WTC11 (cell line): ENCODE results near the gene GRK1. TPM values are rescaled to one million over a fixed set of nuclear protein-coding genes. Genes with fewer than 3 reads are reported as not detected.

Experiments used
- ATAC-seq: fragments of 200-7000 bp; cut with Tn5 transposase; 2 replicates; pipeline ENCODE4 v1.10.0; 2021; ENCODE audit warnings: mild to moderate bottlenecking, moderate library complexity
- CTCF ChIA-PET: fragments of 300-600 bp; sonication (Branson Sonifier 250); formaldehyde crosslinking; loops from one replicate; lab custom pipeline; 2021; ENCODE audit warnings: antibody characterized with exemption; lab: Charles Lee
- POLR2A ChIA-PET: fragments of 350-600 bp; sonication (Branson Sonifier 250); formaldehyde crosslinking; loops from one replicate; lab custom pipeline; 2021; ENCODE audit warnings: antibody characterized with exemption; lab: Charles Lee
- DNase-seq: peaks from one replicate; pipeline ENCODE4 v3.0.0; 2021; ENCODE audit warnings: low spot score
- H3K27ac Mint-ChIP-seq: 2 replicates; pipeline ENCODE4 v1.8.0; 2021; ENCODE audit warnings: mixed read lengths
- H3K27me3 Mint-ChIP-seq: 2 replicates; pipeline ENCODE4 v1.8.0; 2021; ENCODE audit warnings: low read depth, mild to moderate bottlenecking, moderate library complexity, mixed read lengths
- H3K36me3 Mint-ChIP-seq: 2 replicates; pipeline ENCODE4 v1.8.0; 2021; ENCODE audit warnings: mixed read lengths
- H3K4me1 Mint-ChIP-seq: 2 replicates; pipeline ENCODE4 v1.8.0; 2022; ENCODE audit warnings: mixed read lengths
- H3K4me3 Mint-ChIP-seq: 2 replicates; pipeline ENCODE4 v1.8.0; 2021; ENCODE audit warnings: mild to moderate bottlenecking, moderate library complexity, mixed read lengths
- H3K9me3 Mint-ChIP-seq: 2 replicates; pipeline ENCODE4 v1.8.0; 2021; ENCODE audit warnings: mixed read lengths
- EMX1 ChIP-seq: fragments of 250-450 bp; sonication (Bioruptor Pico); IDR thresholded peaks from 2 replicates; pipeline ENCODE4 v1.8.0; 2021; ENCODE audit warnings: mild to moderate bottlenecking
- FOXJ3 ChIP-seq: sonication (generic); formaldehyde crosslinking; IDR thresholded peaks from 2 replicates; pipeline ENCODE4 v1.9.0; 2021; ENCODE audit warnings: missing genetic modification reagents, mild to moderate bottlenecking, borderline replicate concordance
- NR1H2 ChIP-seq: sonication (generic); formaldehyde crosslinking; IDR thresholded peaks from 2 replicates; pipeline ENCODE4 v1.9.0; 2021; ENCODE audit warnings: mild to moderate bottlenecking, moderate library complexity, missing genetic modification reagents
- OVOL2 ChIP-seq: fragments of 250-450 bp; sonication (Bioruptor Pico); IDR thresholded peaks from 2 replicates; pipeline ENCODE4 v1.9.0; 2021; ENCODE audit warnings: mild to moderate bottlenecking, borderline replicate concordance
- RELA ChIP-seq: sonication (generic); formaldehyde crosslinking; IDR thresholded peaks from 2 replicates; pipeline ENCODE4 v1.8.1; 2022; ENCODE audit warnings: missing genetic modification reagents, mild to moderate bottlenecking, borderline replicate concordance
- SOX15 ChIP-seq: fragments of 250-450 bp; sonication (Bioruptor Pico); IDR thresholded peaks from 2 replicates; pipeline ENCODE4 v1.9.0; 2021; ENCODE audit warnings: mild to moderate bottlenecking
- TCF7 ChIP-seq: sonication (generic); formaldehyde crosslinking; IDR thresholded peaks from 2 replicates; pipeline ENCODE4 v1.8.0; 2022; ENCODE audit warnings: mild to moderate bottlenecking, low read depth, missing genetic modification reagents, moderate library complexity
- TEAD1 ChIP-seq: sonication (generic); formaldehyde crosslinking; IDR thresholded peaks from 2 replicates; pipeline ENCODE4 v1.8.0; 2022; ENCODE audit warnings: mild to moderate bottlenecking, missing genetic modification reagents
- ZNF232 ChIP-seq: sonication (generic); formaldehyde crosslinking; IDR thresholded peaks from 2 replicates; pipeline ENCODE4 v1.8.0; 2022; ENCODE audit warnings: mild to moderate bottlenecking, missing genetic modification reagents
- ZNF396 ChIP-seq: fragments of 250-450 bp; sonication (Bioruptor Pico); IDR thresholded peaks from 2 replicates; pipeline ENCODE4 v1.8.0; 2021; ENCODE audit warnings: mild to moderate bottlenecking, moderate library complexity, borderline replicate concordance
- total RNA-seq: library from RNA; stranded (reverse); gene quantifications from 3 replicates; pipeline ENCODE4 v1.2.3, GENCODE V29; 2021
- TF ChIP-seq, protein P1 (sequence below): sonication (generic); formaldehyde crosslinking; IDR thresholded peaks from 2 replicates; pipeline ENCODE4 v1.8.1; 2022; ENCODE audit warnings: mild to moderate bottlenecking, moderate library complexity, missing genetic modification reagents
- TF ChIP-seq, protein P2 (sequence below): sonication (generic); formaldehyde crosslinking; IDR thresholded peaks from 2 replicates; pipeline ENCODE4 v1.8.1; 2022; ENCODE audit warnings: low read depth, missing genetic modification reagents, borderline replicate concordance
- TF ChIP-seq, protein P3 (sequence below): sonication (generic); formaldehyde crosslinking; IDR thresholded peaks from 2 replicates; pipeline ENCODE4 v1.8.0; 2022; ENCODE audit warnings: mild to moderate bottlenecking, missing genetic modification reagents
- TF ChIP-seq, protein P4 (sequence below): sonication (generic); formaldehyde crosslinking; conservative IDR thresholded peaks from 2 replicates; pipeline ENCODE4 v1.8.1; 2022; ENCODE audit warnings: mild to moderate bottlenecking, missing genetic modification reagents
- TF ChIP-seq, protein P5 (sequence below): sonication (generic); formaldehyde crosslinking; IDR thresholded peaks from 2 replicates; pipeline ENCODE4 v1.8.1; 2022; ENCODE audit warnings: mild to moderate bottlenecking, missing genetic modification reagents, moderate library complexity, borderline replicate concordance
- TF ChIP-seq, protein P6 (sequence below): sonication (generic); formaldehyde crosslinking; IDR thresholded peaks from 2 replicates; pipeline ENCODE4 v1.8.1; 2023; ENCODE audit warnings: mild to moderate bottlenecking, missing genetic modification reagents
- TF ChIP-seq, protein P7 (sequence below): sonication (generic); formaldehyde crosslinking; IDR thresholded peaks from 2 replicates; pipeline ENCODE4 v1.8.1; 2023; ENCODE audit warnings: mild to moderate bottlenecking, missing genetic modification reagents, moderate library complexity
- TF ChIP-seq, protein P8 (sequence below): sonication (generic); formaldehyde crosslinking; IDR thresholded peaks from 2 replicates; pipeline ENCODE4 v1.8.0; 2022; ENCODE audit warnings: mild to moderate bottlenecking, missing genetic modification reagents
- TF ChIP-seq, protein P9 (sequence below): fragments of 200-600 bp; IDR thresholded peaks from 2 replicates; pipeline ENCODE4 v1.8.0; 2022; ENCODE audit warnings: antibody characterized with exemption
- TF ChIP-seq, protein P10 (sequence below): sonication (generic); formaldehyde crosslinking; IDR thresholded peaks from 2 replicates; pipeline ENCODE4 v1.8.0; 2023; ENCODE audit warnings: mild to moderate bottlenecking, missing genetic modification reagents

GRK1 gene
- total RNA-seq, 1 experiment from 2014 or later, result 0.17 TPM

DNA sequence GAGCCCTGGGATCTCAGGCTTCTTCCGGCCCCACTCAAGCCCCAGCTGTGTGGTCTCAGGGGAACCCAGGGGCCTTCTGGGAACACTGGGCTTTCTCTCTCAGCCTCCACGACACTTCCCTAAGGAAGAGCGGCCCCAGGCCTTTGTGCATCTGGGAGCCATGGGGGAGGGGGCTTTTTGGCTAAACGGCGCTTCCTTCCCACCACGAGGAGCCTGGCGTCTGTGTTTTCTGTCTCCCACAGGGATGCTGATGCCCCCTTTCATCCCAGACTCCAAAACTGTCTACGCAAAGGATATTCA, 67.8 kb downstream of the GRK1 start:
- ATAC-seq (no peak), DNase-seq (no peak)
- H3K4me1 Mint-ChIP-seq, result no peaks in the 10 kb centered on the region
- H3K36me3 Mint-ChIP-seq, result peaks cover 2% of the 10 kb centered on the region; the same call in 1 of the 2 replicates
- ChIA-PET POLR2A (no interaction called here), CTCF (no interaction called here)
- H3K4me3 Mint-ChIP-seq, result no peak overlapping the region
- peaks cover 9% of the 10 kb centered on the region for H3K27me3 Mint-ChIP-seq
- H3K9me3 Mint-ChIP-seq, result peaks cover 11% of the 10 kb centered on the region
- TF ChIP-seq, protein P1, sequence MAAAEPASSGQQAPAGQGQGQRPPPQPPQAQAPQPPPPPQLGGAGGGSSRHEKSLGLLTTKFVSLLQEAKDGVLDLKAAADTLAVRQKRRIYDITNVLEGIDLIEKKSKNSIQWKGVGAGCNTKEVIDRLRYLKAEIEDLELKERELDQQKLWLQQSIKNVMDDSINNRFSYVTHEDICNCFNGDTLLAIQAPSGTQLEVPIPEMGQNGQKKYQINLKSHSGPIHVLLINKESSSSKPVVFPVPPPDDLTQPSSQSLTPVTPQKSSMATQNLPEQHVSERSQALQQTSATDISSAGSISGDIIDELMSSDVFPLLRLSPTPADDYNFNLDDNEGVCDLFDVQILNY (CRISPR knock-in tag), result no peak
- no peak for TF ChIP-seq ZNF396
- no peak for TF ChIP-seq OVOL2 (CRISPR knock-in tag)
- no peak for TF ChIP-seq NR1H2 (CRISPR knock-in tag)
- TF ChIP-seq, protein P2, sequence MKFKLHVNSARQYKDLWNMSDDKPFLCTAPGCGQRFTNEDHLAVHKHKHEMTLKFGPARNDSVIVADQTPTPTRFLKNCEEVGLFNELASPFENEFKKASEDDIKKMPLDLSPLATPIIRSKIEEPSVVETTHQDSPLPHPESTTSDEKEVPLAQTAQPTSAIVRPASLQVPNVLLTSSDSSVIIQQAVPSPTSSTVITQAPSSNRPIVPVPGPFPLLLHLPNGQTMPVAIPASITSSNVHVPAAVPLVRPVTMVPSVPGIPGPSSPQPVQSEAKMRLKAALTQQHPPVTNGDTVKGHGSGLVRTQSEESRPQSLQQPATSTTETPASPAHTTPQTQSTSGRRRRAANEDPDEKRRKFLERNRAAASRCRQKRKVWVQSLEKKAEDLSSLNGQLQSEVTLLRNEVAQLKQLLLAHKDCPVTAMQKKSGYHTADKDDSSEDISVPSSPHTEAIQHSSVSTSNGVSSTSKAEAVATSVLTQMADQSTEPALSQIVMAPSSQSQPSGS (CRISPR knock-in tag), result no peak
- TF ChIP-seq EMX1 (CRISPR knock-in tag), result no peak
- no peak for TF ChIP-seq FOXJ3 (CRISPR knock-in tag)
- no peak for TF ChIP-seq SOX15 (CRISPR knock-in tag)
- TF ChIP-seq, protein P3, sequence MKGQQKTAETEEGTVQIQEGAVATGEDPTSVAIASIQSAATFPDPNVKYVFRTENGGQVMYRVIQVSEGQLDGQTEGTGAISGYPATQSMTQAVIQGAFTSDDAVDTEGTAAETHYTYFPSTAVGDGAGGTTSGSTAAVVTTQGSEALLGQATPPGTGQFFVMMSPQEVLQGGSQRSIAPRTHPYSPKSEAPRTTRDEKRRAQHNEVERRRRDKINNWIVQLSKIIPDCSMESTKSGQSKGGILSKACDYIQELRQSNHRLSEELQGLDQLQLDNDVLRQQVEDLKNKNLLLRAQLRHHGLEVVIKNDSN (CRISPR knock-in tag), result no peak
- no peak for TF ChIP-seq ZNF232 (CRISPR knock-in tag)
- TF ChIP-seq, protein P4, sequence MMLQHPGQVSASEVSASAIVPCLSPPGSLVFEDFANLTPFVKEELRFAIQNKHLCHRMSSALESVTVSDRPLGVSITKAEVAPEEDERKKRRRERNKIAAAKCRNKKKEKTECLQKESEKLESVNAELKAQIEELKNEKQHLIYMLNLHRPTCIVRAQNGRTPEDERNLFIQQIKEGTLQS (CRISPR knock-in tag), result no peak
- no peak for TF ChIP-seq RELA (CRISPR knock-in tag)
- no peak for TF ChIP-seq TCF7 (CRISPR knock-in tag)
- H3K27ac Mint-ChIP-seq, result no peak overlapping the region

DNA sequence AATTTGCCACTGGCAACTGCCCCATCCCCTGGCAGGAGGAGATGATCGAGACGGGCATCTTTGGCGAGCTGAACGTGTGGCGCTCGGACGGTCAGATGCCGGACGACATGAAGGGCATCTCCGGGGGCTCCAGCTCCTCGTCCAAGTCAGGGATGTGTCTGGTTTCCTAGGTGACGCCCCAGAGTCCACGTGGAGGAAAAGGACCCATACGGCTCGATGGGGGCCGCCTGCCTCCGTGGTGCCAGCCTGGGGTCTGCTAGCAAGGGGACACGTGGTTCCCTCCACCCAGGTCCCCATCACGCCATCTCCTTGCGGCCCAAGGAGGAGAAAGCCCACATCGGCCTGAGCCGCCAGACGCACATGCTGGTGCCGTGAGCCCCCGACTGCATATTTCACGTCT, 68.2 kb downstream of the GRK1 start:
- Mint-ChIP-seq H3K4me1 (no peaks in the 10 kb centered on the region), H3K4me3 (no peak overlapping the region), H3K36me3 (peaks cover 2% of the 10 kb centered on the region; the same call in 1 of the 2 replicates), H3K27me3 (peaks cover 8% of the 10 kb centered on the region), H3K9me3 (peaks cover 11% of the 10 kb centered on the region), H3K27ac (no peak overlapping the region)
- ATAC-seq (no peak), DNase-seq (no peak)
- POLR2A ChIA-PET, result no interaction called here
- CTCF ChIA-PET, result no interaction called here
- TF ChIP-seq, protein P5, sequence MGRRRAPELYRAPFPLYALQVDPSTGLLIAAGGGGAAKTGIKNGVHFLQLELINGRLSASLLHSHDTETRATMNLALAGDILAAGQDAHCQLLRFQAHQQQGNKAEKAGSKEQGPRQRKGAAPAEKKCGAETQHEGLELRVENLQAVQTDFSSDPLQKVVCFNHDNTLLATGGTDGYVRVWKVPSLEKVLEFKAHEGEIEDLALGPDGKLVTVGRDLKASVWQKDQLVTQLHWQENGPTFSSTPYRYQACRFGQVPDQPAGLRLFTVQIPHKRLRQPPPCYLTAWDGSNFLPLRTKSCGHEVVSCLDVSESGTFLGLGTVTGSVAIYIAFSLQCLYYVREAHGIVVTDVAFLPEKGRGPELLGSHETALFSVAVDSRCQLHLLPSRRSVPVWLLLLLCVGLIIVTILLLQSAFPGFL (CRISPR knock-in tag), result no peak
- TF ChIP-seq, protein P6, sequence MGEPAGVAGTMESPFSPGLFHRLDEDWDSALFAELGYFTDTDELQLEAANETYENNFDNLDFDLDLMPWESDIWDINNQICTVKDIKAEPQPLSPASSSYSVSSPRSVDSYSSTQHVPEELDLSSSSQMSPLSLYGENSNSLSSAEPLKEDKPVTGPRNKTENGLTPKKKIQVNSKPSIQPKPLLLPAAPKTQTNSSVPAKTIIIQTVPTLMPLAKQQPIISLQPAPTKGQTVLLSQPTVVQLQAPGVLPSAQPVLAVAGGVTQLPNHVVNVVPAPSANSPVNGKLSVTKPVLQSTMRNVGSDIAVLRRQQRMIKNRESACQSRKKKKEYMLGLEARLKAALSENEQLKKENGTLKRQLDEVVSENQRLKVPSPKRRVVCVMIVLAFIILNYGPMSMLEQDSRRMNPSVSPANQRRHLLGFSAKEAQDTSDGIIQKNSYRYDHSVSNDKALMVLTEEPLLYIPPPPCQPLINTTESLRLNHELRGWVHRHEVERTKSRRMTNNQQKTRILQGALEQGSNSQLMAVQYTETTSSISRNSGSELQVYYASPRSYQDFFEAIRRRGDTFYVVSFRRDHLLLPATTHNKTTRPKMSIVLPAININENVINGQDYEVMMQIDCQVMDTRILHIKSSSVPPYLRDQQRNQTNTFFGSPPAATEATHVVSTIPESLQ (CRISPR knock-in tag), result no peak
- TF ChIP-seq, protein P7, sequence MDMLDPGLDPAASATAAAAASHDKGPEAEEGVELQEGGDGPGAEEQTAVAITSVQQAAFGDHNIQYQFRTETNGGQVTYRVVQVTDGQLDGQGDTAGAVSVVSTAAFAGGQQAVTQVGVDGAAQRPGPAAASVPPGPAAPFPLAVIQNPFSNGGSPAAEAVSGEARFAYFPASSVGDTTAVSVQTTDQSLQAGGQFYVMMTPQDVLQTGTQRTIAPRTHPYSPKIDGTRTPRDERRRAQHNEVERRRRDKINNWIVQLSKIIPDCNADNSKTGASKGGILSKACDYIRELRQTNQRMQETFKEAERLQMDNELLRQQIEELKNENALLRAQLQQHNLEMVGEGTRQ, result no peak
- TF ChIP-seq, protein P8, sequence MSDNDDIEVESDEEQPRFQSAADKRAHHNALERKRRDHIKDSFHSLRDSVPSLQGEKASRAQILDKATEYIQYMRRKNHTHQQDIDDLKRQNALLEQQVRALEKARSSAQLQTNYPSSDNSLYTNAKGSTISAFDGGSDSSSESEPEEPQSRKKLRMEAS (CRISPR knock-in tag), result no peak
- TF ChIP-seq, protein P9, sequence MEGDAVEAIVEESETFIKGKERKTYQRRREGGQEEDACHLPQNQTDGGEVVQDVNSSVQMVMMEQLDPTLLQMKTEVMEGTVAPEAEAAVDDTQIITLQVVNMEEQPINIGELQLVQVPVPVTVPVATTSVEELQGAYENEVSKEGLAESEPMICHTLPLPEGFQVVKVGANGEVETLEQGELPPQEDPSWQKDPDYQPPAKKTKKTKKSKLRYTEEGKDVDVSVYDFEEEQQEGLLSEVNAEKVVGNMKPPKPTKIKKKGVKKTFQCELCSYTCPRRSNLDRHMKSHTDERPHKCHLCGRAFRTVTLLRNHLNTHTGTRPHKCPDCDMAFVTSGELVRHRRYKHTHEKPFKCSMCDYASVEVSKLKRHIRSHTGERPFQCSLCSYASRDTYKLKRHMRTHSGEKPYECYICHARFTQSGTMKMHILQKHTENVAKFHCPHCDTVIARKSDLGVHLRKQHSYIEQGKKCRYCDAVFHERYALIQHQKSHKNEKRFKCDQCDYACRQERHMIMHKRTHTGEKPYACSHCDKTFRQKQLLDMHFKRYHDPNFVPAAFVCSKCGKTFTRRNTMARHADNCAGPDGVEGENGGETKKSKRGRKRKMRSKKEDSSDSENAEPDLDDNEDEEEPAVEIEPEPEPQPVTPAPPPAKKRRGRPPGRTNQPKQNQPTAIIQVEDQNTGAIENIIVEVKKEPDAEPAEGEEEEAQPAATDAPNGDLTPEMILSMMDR, result no peak
- TF ChIP-seq, protein P10, sequence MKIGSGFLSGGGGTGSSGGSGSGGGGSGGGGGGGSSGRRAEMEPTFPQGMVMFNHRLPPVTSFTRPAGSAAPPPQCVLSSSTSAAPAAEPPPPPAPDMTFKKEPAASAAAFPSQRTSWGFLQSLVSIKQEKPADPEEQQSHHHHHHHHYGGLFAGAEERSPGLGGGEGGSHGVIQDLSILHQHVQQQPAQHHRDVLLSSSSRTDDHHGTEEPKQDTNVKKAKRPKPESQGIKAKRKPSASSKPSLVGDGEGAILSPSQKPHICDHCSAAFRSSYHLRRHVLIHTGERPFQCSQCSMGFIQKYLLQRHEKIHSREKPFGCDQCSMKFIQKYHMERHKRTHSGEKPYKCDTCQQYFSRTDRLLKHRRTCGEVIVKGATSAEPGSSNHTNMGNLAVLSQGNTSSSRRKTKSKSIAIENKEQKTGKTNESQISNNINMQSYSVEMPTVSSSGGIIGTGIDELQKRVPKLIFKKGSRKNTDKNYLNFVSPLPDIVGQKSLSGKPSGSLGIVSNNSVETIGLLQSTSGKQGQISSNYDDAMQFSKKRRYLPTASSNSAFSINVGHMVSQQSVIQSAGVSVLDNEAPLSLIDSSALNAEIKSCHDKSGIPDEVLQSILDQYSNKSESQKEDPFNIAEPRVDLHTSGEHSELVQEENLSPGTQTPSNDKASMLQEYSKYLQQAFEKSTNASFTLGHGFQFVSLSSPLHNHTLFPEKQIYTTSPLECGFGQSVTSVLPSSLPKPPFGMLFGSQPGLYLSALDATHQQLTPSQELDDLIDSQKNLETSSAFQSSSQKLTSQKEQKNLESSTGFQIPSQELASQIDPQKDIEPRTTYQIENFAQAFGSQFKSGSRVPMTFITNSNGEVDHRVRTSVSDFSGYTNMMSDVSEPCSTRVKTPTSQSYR (CRISPR knock-in tag), result no peak
- TF ChIP-seq, protein P2 (CRISPR knock-in tag), result no peak
- no peak for TF ChIP-seq TEAD1 (CRISPR knock-in tag)
